ENCODE data around the gene INMT.

INMT gene

GRCh38 chr7:30730097-30730496 lies 21.8 kb upstream of the INMT start:
- Histone ChIP-seq H3K36me3 (ENCODE audit: control insufficient read depth in 2 of 2, insufficient read depth in 1 of 2, low read length in 2 of 2) (no peaks in the 10 kb centered on the region), H3K4me3 (ENCODE audit: low read depth, low read length) (no peak overlapping the region), H3K4me1 (ENCODE audit: control insufficient read depth, insufficient read depth, low read length) (no peaks in the 10 kb centered on the region), H3K27ac (ENCODE audit: extremely low read depth, low read depth, low read length) (no peak overlapping the region), H3K9me3 (ENCODE audit: control insufficient read depth, insufficient read depth, low read depth, low read length) (no peaks in the 10 kb centered on the region)
- TF ChIP-seq ZNF791 (tag by site-specific recombination; IDR thresholded peaks at IDR 0.05) (no peak), ZNF596 (tag by site-specific recombination; IDR thresholded peaks at IDR 0.05) (no peak), ZBTB48 (tag by site-specific recombination; IDR thresholded peaks at IDR 0.05) (no peak), BCL6B (tag by site-specific recombination; IDR thresholded peaks at IDR 0.05) (no peak), ZNF311 (tag by site-specific recombination; IDR thresholded peaks at IDR 0.05; ENCODE audit: borderline replicate concordance) (no peak), ZFP69B (tag by site-specific recombination; IDR thresholded peaks at IDR 0.05) (no peak), ZNF639 (tag by site-specific recombination; IDR thresholded peaks at IDR 0.05) (no peak), ZNF776 (tag by site-specific recombination; IDR thresholded peaks at IDR 0.05; ENCODE audit: borderline replicate concordance) (no peak), ZNF112 (tag by site-specific recombination; IDR thresholded peaks at IDR 0.05) (no peak), ZBTB44 (tag by site-specific recombination; IDR thresholded peaks at IDR 0.05) (no peak), ZNF623 (tag by site-specific recombination; IDR thresholded peaks at IDR 0.05) (no peak), ZNF138 (tag by site-specific recombination; IDR thresholded peaks at IDR 0.05; ENCODE audit: borderline replicate concordance) (no peak), ZNF175 (tag by site-specific recombination; IDR thresholded peaks at IDR 0.05) (no peak), ZNF391 (tag by site-specific recombination; IDR thresholded peaks at IDR 0.05; ENCODE audit: borderline replicate concordance, low read depth) (no peak)
- ChIA-PET CTCF (interaction anchor here (0.6 to 2.0 kb wide), 2 partner anchors 9 to 15 kb away, joined by 3 to 11 read pairs; no protein-coding TSS in a partner anchor), POLR2A (no interaction called here)

- Histone ChIP-seq H3K9me3 (ENCODE audit: control insufficient read depth, insufficient read depth, low read depth, low read length) (no peaks in the 10 kb centered on the region), H3K36me3 (ENCODE audit: control insufficient read depth in 2 of 2, insufficient read depth in 1 of 2, low read length in 2 of 2) (no peaks in the 10 kb centered on the region), H3K4me3 (ENCODE audit: low read depth, low read length) (no peak overlapping the region), H3K27ac (ENCODE audit: extremely low read depth, low read depth, low read length) (no peak overlapping the region), H3K4me1 (ENCODE audit: control insufficient read depth, insufficient read depth, low read length) (no peaks in the 10 kb centered on the region)
- ChIA-PET POLR2A (no interaction called here), CTCF (interaction anchor here (0.6 to 2.0 kb wide), 3 partner anchors 9 to 562 kb away, joined by 3 to 11 read pairs (median 3); no protein-coding TSS in a partner anchor)
- TF ChIP-seq ZNF791 (tag by site-specific recombination; IDR thresholded peaks at IDR 0.05) (no peak), KLF16 (tag by site-specific recombination; IDR thresholded peaks at IDR 0.05) (no peak), ZNF704 (tag by site-specific recombination; IDR thresholded peaks at IDR 0.05) (no peak), ZBTB8A (tag by site-specific recombination; IDR thresholded peaks at IDR 0.05) (no peak), ZNF18 (tag by site-specific recombination; IDR thresholded peaks at IDR 0.05) (no peak), HOXD13 (CRISPR knock-in tag; IDR thresholded peaks at IDR 0.05; ENCODE audit: borderline replicate concordance) (no peak), ZNF37A (tag by site-specific recombination; IDR thresholded peaks at IDR 0.05) (no peak)
These were observed 20.9 kb upstream of the INMT start for GRCh38 chr7:30730996-30731395.

Measured in HEK293 (cell line).